AG09309 (cell line): ENCODE results near the gene CAMKK1.

Source experiments
- DNase-seq: peaks from one replicate; pipeline ENCODE4 v3.0.0-alpha.2; 2010; ENCODE audit warnings: low read depth
- H3K4me3 ChIP-seq: 2 replicates; pipeline ENCODE4 v1.5.1; 2011; ENCODE audit warnings: mild to moderate bottlenecking, low read depth, low read length, moderate library complexity; ENCODE audit not compliant: control insufficient read depth
- CTCF ChIP-seq: IDR thresholded peaks from 2 replicates; pipeline ENCODE4 v1.5.1; 2011; ENCODE audit warnings: mild to moderate bottlenecking, low read depth, low read length, inconsistent platforms; ENCODE audit not compliant: insufficient read depth, control insufficient read depth; ENCODE audit errors: missing control alignments

CAMKK1 gene

GRCh38 chr17:3815925-3816324 lies 76.9 kb downstream of the CAMKK1 start:
- no peak overlapping the region for H3K4me3 ChIP-seq
- no peak for DNase-seq
- no peak for TF ChIP-seq CTCF

- DNase-seq: no peak
- no peak for TF ChIP-seq CTCF
- no peak overlapping the region for H3K4me3 ChIP-seq
Measured at GRCh38 chr17:3815122-3815521, 77.7 kb downstream of the CAMKK1 start.

GRCh38 chr17:3814361-3814760 lies 78.5 kb downstream of the CAMKK1 start:
- H3K4me3 ChIP-seq: no peak overlapping the region
- no peak for TF ChIP-seq CTCF
- no peak for DNase-seq

GRCh38 chr17:3813171-3813570 lies 79.7 kb downstream of the CAMKK1 start:
- no peak for DNase-seq
- TF ChIP-seq CTCF: no peak
- no peak overlapping the region for H3K4me3 ChIP-seq

GRCh38 chr17:3812771-3813170 lies 80.1 kb downstream of the CAMKK1 start:
- TF ChIP-seq CTCF: no peak
- no peak for DNase-seq

GRCh38 chr17:3812284-3812683 lies 80.6 kb downstream of the CAMKK1 start:
- DNase-seq: no peak
- H3K4me3 ChIP-seq: no peak overlapping the region
- no peak for TF ChIP-seq CTCF

More at GRCh38 chr17:3812771-3813170, 80.1 kb downstream of the CAMKK1 start:
- no peak overlapping the region for H3K4me3 ChIP-seq
